K562 (cell line): Measurements from ENCODE around the gene PI4K2A. TPM values are rescaled to one million over a fixed set of nuclear protein-coding genes. Genes with fewer than 3 reads are reported as not detected.

Experiments
- CCNT2 ChIP-seq: IDR thresholded peaks from 2 replicates; pipeline ENCODE4 v1.6.1; 2011; ENCODE audit warnings: borderline replicate concordance, low read depth, mild to moderate bottlenecking, moderate library complexity, mixed read lengths, low read length; ENCODE audit not compliant: insufficient read length; ENCODE audit errors: extremely low read depth
- CHCHD3 ChIP-seq: fragments of 250-450 bp; sonication (Bioruptor Pico); IDR thresholded peaks from 2 replicates; pipeline ENCODE4 v2.1.2; 2022; ENCODE audit warnings: mild to moderate bottlenecking
- CTCF ChIP-seq, 3 experiments: IDR thresholded peaks in 2 of 3; conservative IDR thresholded peaks in 1 of 3; 2 replicates each; pipeline ENCODE4 v1.5.1; 2011 to 2012; ENCODE audit warnings: low read length in 3 of 3, mild to moderate bottlenecking in 3 of 3, control low read depth in 2 of 3, improper control_type of control experiment in 1 of 3, inconsistent platforms in 1 of 3, low read depth in 1 of 3, mixed read lengths in 1 of 3, moderate library complexity in 1 of 3; ENCODE audit not compliant: insufficient read depth in 2 of 3
- DPF2 ChIP-seq: fragments of 450-650 bp; IDR thresholded peaks from 2 replicates; pipeline ENCODE4 v1.6.1; 2016
- FOXJ3 ChIP-seq: sonication (generic); formaldehyde crosslinking; IDR thresholded peaks from 2 replicates; pipeline ENCODE4 v1.4.0; 2020; ENCODE audit warnings: mild to moderate bottlenecking, missing genetic modification reagents
- GATAD2A ChIP-seq: fragments of 450-650 bp; IDR thresholded peaks from 2 replicates; pipeline ENCODE4 v1.6.1; 2017
- HDAC8 ChIP-seq: fragments of 450-650 bp; IDR thresholded peaks from 2 replicates; pipeline ENCODE4 v1.6.1; 2016; ENCODE audit warnings: mild to moderate bottlenecking, missing genetic modification characterization, moderate library complexity, missing compliant biosample characterization
- HES1 ChIP-seq: fragments of 450-650 bp; IDR thresholded peaks from 2 replicates; pipeline ENCODE4 v1.6.1; 2016; ENCODE audit warnings: low read depth, mild to moderate bottlenecking, moderate library complexity
- HNRNPUL1 ChIP-seq: fragments of 200-400 bp; formaldehyde crosslinking; IDR thresholded peaks from 2 replicates; pipeline ENCODE4 v1.6.1; 2017; ENCODE audit warnings: low read length
- MAFK ChIP-seq: IDR thresholded peaks from 2 replicates; pipeline ENCODE4 v1.6.1; 2011; ENCODE audit warnings: low read length, improper control_type of control experiment
- MED1 ChIP-seq: sonication (generic); formaldehyde crosslinking; IDR thresholded peaks from 2 replicates; pipeline ENCODE4 v1.8.1; 2023; ENCODE audit warnings: missing genetic modification reagents, borderline replicate concordance
- OTX1 ChIP-seq: fragments of 450-650 bp; formaldehyde crosslinking; IDR thresholded peaks from 2 replicates; pipeline ENCODE4 v1.4.0; 2022; ENCODE audit warnings: mild to moderate bottlenecking
- SMC3 ChIP-seq: conservative IDR thresholded peaks from 2 replicates; pipeline ENCODE4 v1.6.1; 2011; ENCODE audit warnings: low read depth, low read length, improper control_type of control experiment; ENCODE audit not compliant: insufficient read depth
- SREBF1 ChIP-seq: fragments of 150-350 bp; IDR thresholded peaks from 2 replicates; pipeline ENCODE4 v1.6.1; 2014; ENCODE audit warnings: antibody characterized with exemption, low read depth, low read length, borderline replicate concordance
- STAG1 ChIP-seq: sonication (generic); formaldehyde crosslinking; IDR thresholded peaks from 2 replicates; pipeline ENCODE4 v1.5.0; 2020; ENCODE audit warnings: missing genetic modification reagents, borderline replicate concordance
- STAT5A ChIP-seq: IDR thresholded peaks from 2 replicates; pipeline ENCODE4 v1.6.1; 2012; ENCODE audit warnings: low read length, inconsistent platforms, borderline replicate concordance
- TEAD2 ChIP-seq: fragments of 450-650 bp; IDR thresholded peaks from 2 replicates; pipeline ENCODE4 v1.6.1; 2016; ENCODE audit warnings: missing genetic modification characterization, control low read depth, missing compliant biosample characterization
- THRB ChIP-seq: fragments of 450-650 bp; formaldehyde crosslinking; conservative IDR thresholded peaks from 2 replicates; pipeline ENCODE4 v1.4.0; 2022; ENCODE audit warnings: mild to moderate bottlenecking, missing genetic modification characterization
- YBX1 ChIP-seq: fragments of 450-650 bp; IDR thresholded peaks from 2 replicates; pipeline ENCODE4 v1.7.1; 2016; ENCODE audit warnings: mild to moderate bottlenecking
- ZBTB11 ChIP-seq, 3 experiments: fragments of 200-800 bp in 1 of 3; fragments of 250-450 bp in 1 of 3; fragments of 450-650 bp in 1 of 3; sonication (Bioruptor Pico) in 1 of 3; sonication (Bioruptor generic) in 1 of 3; formaldehyde crosslinking in 1 of 3; IDR thresholded peaks; 2 replicates each; pipeline versions ENCODE4 v1.6.1 to v1.8.0; 2016 to 2022; ENCODE audit warnings: mild to moderate bottlenecking in 2 of 3, missing genetic modification characterization in 2 of 3, missing compliant biosample characterization in 1 of 3, moderate library complexity in 1 of 3
- ZNF282 ChIP-seq: sonication (generic); formaldehyde crosslinking; IDR thresholded peaks from 2 replicates; pipeline ENCODE4 v1.8.1; 2023; ENCODE audit warnings: missing genetic modification reagents
- ZNF695 ChIP-seq: fragments of 450-650 bp; formaldehyde crosslinking; IDR thresholded peaks from 2 replicates; pipeline ENCODE4 v1.4.0; 2020; ENCODE audit warnings: mild to moderate bottlenecking, moderate library complexity
- polyA plus RNA-seq, 8 experiments: library from polyadenylated mRNA; depleted of rRNA in 4 of 8; stranded (reverse) in 5 of 8; unstranded in 3 of 8; fragments of >200 nt; fragmentation: Nextera tagmentation in 2 of 8; fragmentation: Illumina TruSeq in 1 of 8; extraction: Ambion mirVana in 2 of 8; extraction: Trizol in 1 of 8; gene quantifications; 2 replicates each; pipeline versions ENCODE4 v1.2.1 to v1.2.3, GENCODE V29; 2011 to 2014; ENCODE audit warnings: inconsistent platforms in 1 of 8, missing spikeins in 1 of 8
- total RNA-seq, 7 experiments: library from RNA; depleted of rRNA in 6 of 7; stranded (reverse); fragments of >200 nt in 6 of 7; fragmentation: Illumina TruSeq in 2 of 7; extraction: Trizol in 2 of 7; gene quantifications; 2 replicates each; pipeline versions ENCODE4 v1.2.1 to v1.2.3, GENCODE V29; 2011 to 2021; ENCODE audit warnings: low replicate concordance in 1 of 7

Gene PI4K2A
- total and polyA plus RNA-seq, 9 of the 15 experiments (the other 6 are each of a cell fraction or from before 2014, with no cell fraction given), result 4.4 to 28.4 (median 16.5) TPM

GRCh38 chr10:97689559-97690020 lies 49.1 kb downstream of the PI4K2A start (continued):
- TF ChIP-seq CTCF (IDR thresholded peaks at IDR 0.05 in 2 of 3, conservative IDR thresholded peaks at IDR 0.05 in 1 of 3; ENCODE audit: insufficient read depth in 2 of 3, low read depth in 1 of 3, low read length in 3 of 3) (no peak), MAFK (no peak), YBX1 (no peak), THRB (CRISPR knock-in tag) (no peak), DPF2 (no peak), HNRNPUL1 (no peak), GATAD2A (no peak), MED1 (CRISPR knock-in tag) (no peak), SMC3 (no peak), FOXJ3 (no peak), HES1 (no peak), STAT5A (no peak), HDAC8 (tag) (no peak), ZNF695 (CRISPR knock-in tag) (no peak), ZNF282 (CRISPR knock-in tag) (no peak), TEAD2 (tag) (no peak), SREBF1 (no peak), ZBTB11 (CRISPR knock-in tag; IDR thresholded peaks at IDR 0.05) (peak in 1 of 3 experiments; percentile 62; a peak in 2 of 6 replicates), CHCHD3 (no peak), STAG1 (no peak), OTX1 (CRISPR knock-in tag) (no peak), CCNT2 (no peak)
